Measurements from ENCODE around the gene TRPC1. TPM values are rescaled to one million over a fixed set of nuclear protein-coding genes. Genes with fewer than 3 reads are reported as not detected.

The TRPC1 gene
- 0.35 TPM for polyA plus RNA-seq (2012; ENCODE audit: low read depth, missing spikeins)

GRCh38 chr3:142723968-142724681, at the start of gene TRPC1:
TRPC1 (plus strand) TSS chr3:142724034; CDS start chr3:142724560, 526 bp downstream.
- DNase-seq (ENCODE audit: insufficient read length, low spot score) (peak; percentile 89), FAIRE-seq (peak; percentile 77)
- TF ChIP-seq POLR2A (IDR thresholded peaks at IDR 0.05; ENCODE audit: low read depth, low read length) (no peak), POLR2AphosphoS5 (IDR thresholded peaks at IDR 0.05; ENCODE audit: low read depth, low read length) (no peak), POU2F2 (IDR thresholded peaks at IDR 0.05; ENCODE audit: low read depth, low read length) (no peak), TAF1 (IDR thresholded peaks at IDR 0.05; ENCODE audit: low read depth, low read length) (no peak), SPI1 (IDR thresholded peaks at IDR 0.05; ENCODE audit: low read depth, low read length) (no peak), PAX5 (IDR thresholded peaks at IDR 0.05; ENCODE audit: insufficient read depth, low read length, severe bottlenecking) (no peak)

- FAIRE-seq, result no peak
- no peak for DNase-seq (ENCODE audit: insufficient read length, low spot score)
- TF ChIP-seq POLR2A (IDR thresholded peaks at IDR 0.05; ENCODE audit: low read depth, low read length), result no peak
- no peak for TF ChIP-seq PAX5 (IDR thresholded peaks at IDR 0.05; ENCODE audit: insufficient read depth, low read length, severe bottlenecking)
- TF ChIP-seq POU2F2 (IDR thresholded peaks at IDR 0.05; ENCODE audit: low read depth, low read length), result no peak
- TF ChIP-seq SPI1 (IDR thresholded peaks at IDR 0.05; ENCODE audit: low read depth, low read length), result no peak
- TF ChIP-seq POLR2AphosphoS5 (IDR thresholded peaks at IDR 0.05; ENCODE audit: low read depth, low read length), result no peak
- TF ChIP-seq TAF1 (IDR thresholded peaks at IDR 0.05; ENCODE audit: low read depth, low read length), result no peak
Measured at GRCh38 chr3:142676151-142676550, 47.7 kb upstream of the TRPC1 start.

- no peak for TF ChIP-seq TAF1 (IDR thresholded peaks at IDR 0.05; ENCODE audit: low read depth, low read length)
- FAIRE-seq (no peak), DNase-seq (ENCODE audit: insufficient read length, low spot score) (no peak)
Measured at GRCh38 chr3:142680710-142681109, 43.1 kb upstream of the TRPC1 start.

DNA sequence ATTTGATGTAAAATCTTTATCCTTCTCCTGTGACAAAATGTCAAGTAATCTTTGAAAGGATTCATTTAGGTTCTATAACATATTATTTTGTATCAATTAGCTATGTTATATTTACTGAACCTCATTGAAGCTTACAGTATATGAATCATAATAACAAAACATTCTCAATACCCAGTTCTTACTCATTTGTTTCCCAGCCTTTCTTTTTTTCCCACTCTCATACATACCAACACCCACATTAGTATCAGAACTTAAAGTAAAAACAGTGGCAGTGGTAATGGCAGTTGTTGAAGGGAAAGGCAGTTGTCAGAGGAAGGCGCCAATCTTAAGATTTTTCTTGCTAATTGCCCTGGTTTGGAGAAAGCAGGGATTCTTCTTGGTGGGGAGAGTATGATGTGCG, 33.2 kb upstream of the TRPC1 start:
- DNase-seq (ENCODE audit: insufficient read length, low spot score) (no peak), FAIRE-seq (no peak)
- TF ChIP-seq POLR2A (IDR thresholded peaks at IDR 0.05; ENCODE audit: low read depth, low read length) (no peak), POU2F2 (IDR thresholded peaks at IDR 0.05; ENCODE audit: low read depth, low read length) (no peak), SPI1 (IDR thresholded peaks at IDR 0.05; ENCODE audit: low read depth, low read length) (no peak), PAX5 (IDR thresholded peaks at IDR 0.05; ENCODE audit: insufficient read depth, low read length, severe bottlenecking) (no peak), POLR2AphosphoS5 (IDR thresholded peaks at IDR 0.05; ENCODE audit: low read depth, low read length) (no peak)

DNA sequence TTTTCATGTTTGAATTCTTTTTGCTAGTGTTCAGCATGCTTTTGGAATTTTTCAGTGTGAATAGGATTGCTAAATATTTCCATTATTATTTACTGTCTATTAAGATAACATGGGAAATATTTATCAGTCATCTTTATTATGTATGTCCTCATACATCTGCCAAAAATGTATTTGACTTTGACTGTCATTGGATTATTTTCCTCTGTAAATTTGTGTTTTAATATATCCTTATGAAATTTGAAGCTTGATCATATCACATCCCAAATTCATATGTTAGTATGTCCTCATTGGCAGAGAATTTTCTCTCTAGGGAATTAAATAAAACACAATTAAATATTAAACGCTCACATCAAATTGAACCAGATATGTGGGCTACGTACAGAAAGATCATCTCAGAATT, 32.3 kb upstream of the TRPC1 start:
- FAIRE-seq, result no peak
- TF ChIP-seq TAF1 (IDR thresholded peaks at IDR 0.05; ENCODE audit: low read depth, low read length), result no peak
- no peak for TF ChIP-seq SPI1 (IDR thresholded peaks at IDR 0.05; ENCODE audit: low read depth, low read length)
- TF ChIP-seq POU2F2 (IDR thresholded peaks at IDR 0.05; ENCODE audit: low read depth, low read length), result no peak
- TF ChIP-seq POLR2A (IDR thresholded peaks at IDR 0.05; ENCODE audit: low read depth, low read length), result no peak
- no peak for TF ChIP-seq POLR2AphosphoS5 (IDR thresholded peaks at IDR 0.05; ENCODE audit: low read depth, low read length)
- TF ChIP-seq PAX5 (IDR thresholded peaks at IDR 0.05; ENCODE audit: insufficient read depth, low read length, severe bottlenecking), result no peak
- DNase-seq (ENCODE audit: insufficient read length, low spot score), result no peak

- no peak for TF ChIP-seq POLR2AphosphoS5 (IDR thresholded peaks at IDR 0.05; ENCODE audit: low read depth, low read length)
- TF ChIP-seq PAX5 (IDR thresholded peaks at IDR 0.05; ENCODE audit: insufficient read depth, low read length, severe bottlenecking), result no peak
- TF ChIP-seq POLR2A (IDR thresholded peaks at IDR 0.05; ENCODE audit: low read depth, low read length), result no peak
- TF ChIP-seq SPI1 (IDR thresholded peaks at IDR 0.05; ENCODE audit: low read depth, low read length), result no peak
- DNase-seq (ENCODE audit: insufficient read length, low spot score) (no peak), FAIRE-seq (no peak)
Measured at GRCh38 chr3:142693136-142693853, 30.5 kb upstream of the TRPC1 start.

GRCh38 chr3:142694225-142694624, 29.6 kb upstream of the TRPC1 start:
- FAIRE-seq, result no peak

GRCh38 chr3:142705198-142705597, 18.6 kb upstream of the TRPC1 start:
- no peak for DNase-seq (ENCODE audit: insufficient read length, low spot score)
- FAIRE-seq, result no peak
- TF ChIP-seq PAX5 (IDR thresholded peaks at IDR 0.05; ENCODE audit: insufficient read depth, low read length, severe bottlenecking) (no peak), POU2F2 (IDR thresholded peaks at IDR 0.05; ENCODE audit: low read depth, low read length) (no peak), TAF1 (IDR thresholded peaks at IDR 0.05; ENCODE audit: low read depth, low read length) (no peak), POLR2AphosphoS5 (IDR thresholded peaks at IDR 0.05; ENCODE audit: low read depth, low read length) (no peak), SPI1 (IDR thresholded peaks at IDR 0.05; ENCODE audit: low read depth, low read length) (no peak), POLR2A (IDR thresholded peaks at IDR 0.05; ENCODE audit: low read depth, low read length) (no peak)

More at GRCh38 chr3:142694225-142694624, 29.6 kb upstream of the TRPC1 start:
- TF ChIP-seq POU2F2 (IDR thresholded peaks at IDR 0.05; ENCODE audit: low read depth, low read length), result no peak
- no peak for TF ChIP-seq POLR2A (IDR thresholded peaks at IDR 0.05; ENCODE audit: low read depth, low read length)
- no peak for TF ChIP-seq POLR2AphosphoS5 (IDR thresholded peaks at IDR 0.05; ENCODE audit: low read depth, low read length)
- no peak for TF ChIP-seq TAF1 (IDR thresholded peaks at IDR 0.05; ENCODE audit: low read depth, low read length)
- no peak for TF ChIP-seq SPI1 (IDR thresholded peaks at IDR 0.05; ENCODE audit: low read depth, low read length)
- TF ChIP-seq PAX5 (IDR thresholded peaks at IDR 0.05; ENCODE audit: insufficient read depth, low read length, severe bottlenecking), result no peak
- DNase-seq (ENCODE audit: insufficient read length, low spot score), result no peak

DNA sequence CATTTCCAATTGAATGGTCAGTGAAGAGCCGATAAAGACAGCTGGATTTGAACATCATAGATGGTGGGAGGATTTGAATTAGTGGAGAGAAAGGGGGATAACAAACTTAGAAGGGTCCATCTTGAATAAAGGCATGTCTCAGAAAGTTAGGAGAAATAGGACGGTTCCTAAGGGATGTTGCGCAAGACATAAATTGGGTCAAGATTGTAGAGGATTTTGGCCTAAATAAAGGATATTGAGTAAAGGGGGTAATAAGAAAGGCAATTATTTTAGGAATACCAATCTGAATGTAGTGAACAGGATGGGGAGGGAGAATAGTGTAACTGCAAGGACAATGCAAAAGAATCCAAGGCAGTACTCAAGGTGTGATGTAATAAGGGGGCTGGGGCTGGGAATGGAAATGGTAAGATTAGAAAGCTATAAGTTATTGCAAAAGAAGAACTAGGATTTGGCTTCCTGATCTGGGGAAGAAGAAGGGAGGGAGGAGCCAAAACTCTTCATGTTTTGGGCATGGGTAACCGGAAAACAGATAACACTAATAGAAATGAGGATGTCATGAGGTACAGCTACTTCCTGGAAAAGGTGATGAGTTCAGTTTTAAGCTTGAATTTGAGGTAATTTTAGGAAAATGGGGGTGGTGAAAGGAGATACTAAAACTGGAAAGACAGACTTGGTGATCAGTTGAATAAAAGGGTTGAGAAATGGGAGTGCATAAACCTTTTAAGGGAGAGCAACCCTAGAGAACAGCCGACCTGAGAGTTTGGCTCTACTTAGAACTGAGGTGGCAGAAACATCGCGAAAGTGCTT, 17.3 kb upstream of the TRPC1 start:
- FAIRE-seq, result no peak
- no peak for DNase-seq (ENCODE audit: insufficient read length, low spot score)
- TF ChIP-seq TAF1 (IDR thresholded peaks at IDR 0.05; ENCODE audit: low read depth, low read length) (no peak), POLR2A (IDR thresholded peaks at IDR 0.05; ENCODE audit: low read depth, low read length) (no peak), POU2F2 (IDR thresholded peaks at IDR 0.05; ENCODE audit: low read depth, low read length) (no peak), POLR2AphosphoS5 (IDR thresholded peaks at IDR 0.05; ENCODE audit: low read depth, low read length) (no peak), SPI1 (IDR thresholded peaks at IDR 0.05; ENCODE audit: low read depth, low read length) (no peak), PAX5 (IDR thresholded peaks at IDR 0.05; ENCODE audit: insufficient read depth, low read length, severe bottlenecking) (no peak)

Measured in GM12891 (cell line).